Cardiac muscle cell (in vitro differentiated cells and primary cell): Measurements from ENCODE around the gene APOA1. TPM values are rescaled to one million over a fixed set of nuclear protein-coding genes. Genes with fewer than 3 reads are reported as not detected.
A peak's percentile ranks its signal among the peaks of the same experiment; 100 is the strongest.

Source experiments
- DNase-seq, 2 donors: peaks; one replicate each; pipeline versions ENCODE4 v3.0.0 to v3.0.0-alpha.2; 2010 to 2017; ENCODE audit warnings: low read depth in 1 of 2, low spot score in 1 of 2
- H3K27ac ChIP-seq: fragments of 200-600 bp; sonication (generic); 2 replicates; pipeline ENCODE4 v1.5.1; 2016
- H3K27me3 ChIP-seq: fragments of 200-600 bp; sonication (generic); 2 replicates; pipeline ENCODE4 v1.6.0; 2016; ENCODE audit warnings: control low read depth
- H3K36me3 ChIP-seq: fragments of 200-600 bp; sonication (generic); 2 replicates; pipeline ENCODE4 v1.5.1; 2016; ENCODE audit warnings: control low read depth
- H3K4me1 ChIP-seq: fragments of 200-600 bp; sonication (generic); 2 replicates; pipeline ENCODE4 v1.8.1; 2017; ENCODE audit warnings: low read depth, mild to moderate bottlenecking, mixed run types
- H3K4me3 ChIP-seq: fragments of 200-600 bp; sonication (generic); 2 replicates; pipeline ENCODE4 v1.5.1; 2016; ENCODE audit warnings: mild to moderate bottlenecking
- H3K9me3 ChIP-seq: fragments of 200-600 bp; sonication (generic); 2 replicates; pipeline ENCODE4 v1.5.1; 2017; ENCODE audit warnings: low read depth, mild to moderate bottlenecking, control low read depth
- CTCF ChIP-seq: IDR thresholded peaks from 2 replicates; pipeline ENCODE4 v1.5.1; 2012; ENCODE audit warnings: low read depth, mild to moderate bottlenecking, low read length
- polyA plus RNA-seq: library from polyadenylated mRNA; unstranded; fragments of >200 nt; fragmentation: Nextera tagmentation; extraction: Ambion mirVana; gene quantifications from 2 replicates; pipeline ENCODE4 v1.2.1, GENCODE V29; 2016
- total RNA-seq: library from RNA; depleted of rRNA; stranded (reverse); fragments of >200 nt; gene quantifications from 2 replicates; pipeline ENCODE4 v1.2.3, GENCODE V29; 2016

The APOA1 gene
- total and polyA plus RNA-seq, 2 experiments from 2014 or later, result 56.3 to 117 TPM

GRCh38 chr11:116787786-116788486 lies 49.5 kb downstream of the APOA1 start, which contains the start of gene ZPR1:
Gene ZPR1, minus strand, starts transcription at chr11:116788023. Its CDS starts 33 bp downstream, at chr11:116787990.
- Histone ChIP-seq H3K36me3 (peaks cover 25% of the 10 kb centered on the region), H3K27ac (peak within 1 kb of the TSS; percentile 73), H3K27me3 (peaks cover 8% of the 10 kb centered on the region), H3K4me1 (peaks cover 3% of the 10 kb centered on the region), H3K9me3 (no peaks in the 10 kb centered on the region), H3K4me3 (peak within 1 kb of the TSS; percentile 82)
- DNase-seq, result peak; percentile 71 to 82
- no peak for TF ChIP-seq CTCF

- Histone ChIP-seq H3K9me3 (no peaks in the 10 kb centered on the region), H3K36me3 (peaks cover 31% of the 10 kb centered on the region), H3K27me3 (peaks cover 8% of the 10 kb centered on the region), H3K4me1 (peaks cover 3% of the 10 kb centered on the region), H3K27ac (peak overlapping the region; percentile 73), H3K4me3 (peak overlapping the region; percentile 82)
- no peak for DNase-seq
- no peak for TF ChIP-seq CTCF
These were observed 50.0 kb downstream of the APOA1 start for GRCh38 chr11:116787436-116787785.

GRCh38 chr11:116786966-116787365 lies 50.5 kb downstream of the APOA1 start:
- peaks cover 35% of the 10 kb centered on the region for H3K36me3 ChIP-seq
- peak overlapping the region; percentile 82 for H3K4me3 ChIP-seq
- H3K4me1 ChIP-seq, result peaks cover 3% of the 10 kb centered on the region
- DNase-seq, result no peak
- no peak for TF ChIP-seq CTCF
- H3K27ac ChIP-seq, result no peak overlapping the region
- H3K27me3 ChIP-seq, result peaks cover 8% of the 10 kb centered on the region
- no peaks in the 10 kb centered on the region for H3K9me3 ChIP-seq

GRCh38 chr11:116786326-116786725 lies 51.1 kb downstream of the APOA1 start:
- no peak for TF ChIP-seq CTCF
- H3K4me3 ChIP-seq, result no peak overlapping the region
- no peak for DNase-seq
- no peak overlapping the region for H3K27ac ChIP-seq
- H3K9me3 ChIP-seq, result no peaks in the 10 kb centered on the region
- peaks cover 8% of the 10 kb centered on the region for H3K27me3 ChIP-seq
- peaks cover 3% of the 10 kb centered on the region for H3K4me1 ChIP-seq
- H3K36me3 ChIP-seq, result peaks cover 38% of the 10 kb centered on the region

Other genes with a start within 250 kb of the APOA1 start
- gene BUD13, start 64.6 kb downstream of the APOA1 start, total RNA-seq, result 19.5 and 19.8 TPM in 2 replicates
- 13.9 and 15.3 TPM in 2 replicates for gene BUD13, start 64.6 kb downstream of the APOA1 start, polyA plus RNA-seq
- 18.4 and 21.4 TPM in 2 replicates for gene ZPR1, start 49.6 kb downstream of the APOA1 start, total RNA-seq
- 43.9 and 48.4 TPM in 2 replicates for gene ZPR1, start 49.6 kb downstream of the APOA1 start, polyA plus RNA-seq
- gene APOA5, start 45.7 kb downstream of the APOA1 start, total RNA-seq, result not detected in 2 replicates
- not detected in 2 replicates for gene APOA5, start 45.7 kb downstream of the APOA1 start, polyA plus RNA-seq
- 0.86 and 2.1 TPM in 2 replicates for gene APOA4, start 14.3 kb downstream of the APOA1 start, total RNA-seq
- 0.57 and 2.1 TPM in 2 replicates for gene APOA4, start 14.3 kb downstream of the APOA1 start, polyA plus RNA-seq
- gene APOC3, start 7.7 kb downstream of the APOA1 start, total RNA-seq, result 2.3 TPM in 1 of 2 replicates, not detected in the other
- 0.96 and 2.6 TPM in 2 replicates for gene APOC3, start 7.7 kb downstream of the APOA1 start, polyA plus RNA-seq